GM19351 (cell line): ENCODE measurements around the gene DDX18.

Experiments used
- ATAC-seq: cut with Tn5 transposase; IDR thresholded peaks from one replicate; pipeline ENCODE4 v1.9.1; 2021; ENCODE audit warnings: mild to moderate bottlenecking, moderate library complexity; ENCODE audit not compliant: unreplicated experiment

Gene DDX18

DNA sequence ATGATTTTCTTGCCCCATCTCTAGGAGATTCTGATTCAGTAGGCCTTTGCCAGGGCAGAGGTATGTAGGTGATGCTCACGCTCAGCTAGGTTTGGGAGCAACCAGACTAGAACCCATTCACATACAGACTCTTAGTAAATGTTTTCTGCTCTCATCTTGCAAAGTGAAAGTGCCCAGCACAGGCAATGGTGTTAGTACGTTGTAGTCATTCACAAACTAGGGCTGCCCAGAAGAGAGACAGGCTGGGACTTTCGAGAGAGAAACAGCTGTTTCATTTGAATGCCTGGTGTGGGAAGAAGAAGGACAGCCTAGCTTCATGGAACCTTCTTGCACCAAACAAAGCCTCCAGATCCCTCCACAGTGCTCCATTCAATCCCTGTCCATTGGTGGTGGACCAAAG is 19.4 kb downstream of the DDX18 start:
- no peak for ATAC-seq

DNA sequence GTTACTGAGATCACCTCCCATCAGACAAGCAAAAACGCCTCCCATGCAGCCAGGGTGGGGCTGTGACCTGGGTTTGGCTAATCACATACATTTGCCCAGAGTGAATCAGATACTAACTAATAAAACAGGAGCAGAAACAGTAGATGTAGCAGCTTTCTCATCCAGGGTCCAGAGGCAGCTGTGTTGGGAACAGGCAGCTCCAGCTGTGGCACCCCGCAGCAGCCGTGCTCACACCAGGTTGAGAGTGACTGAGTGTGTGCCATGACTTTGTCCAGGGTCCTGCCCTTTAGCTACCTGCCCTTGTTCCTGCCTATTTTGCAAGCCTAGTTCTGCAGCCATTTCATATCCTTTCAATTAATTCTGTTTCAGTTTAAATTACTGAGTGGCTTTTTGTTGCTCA is 20.5 kb downstream of the DDX18 start:
- no peak for ATAC-seq

DNA sequence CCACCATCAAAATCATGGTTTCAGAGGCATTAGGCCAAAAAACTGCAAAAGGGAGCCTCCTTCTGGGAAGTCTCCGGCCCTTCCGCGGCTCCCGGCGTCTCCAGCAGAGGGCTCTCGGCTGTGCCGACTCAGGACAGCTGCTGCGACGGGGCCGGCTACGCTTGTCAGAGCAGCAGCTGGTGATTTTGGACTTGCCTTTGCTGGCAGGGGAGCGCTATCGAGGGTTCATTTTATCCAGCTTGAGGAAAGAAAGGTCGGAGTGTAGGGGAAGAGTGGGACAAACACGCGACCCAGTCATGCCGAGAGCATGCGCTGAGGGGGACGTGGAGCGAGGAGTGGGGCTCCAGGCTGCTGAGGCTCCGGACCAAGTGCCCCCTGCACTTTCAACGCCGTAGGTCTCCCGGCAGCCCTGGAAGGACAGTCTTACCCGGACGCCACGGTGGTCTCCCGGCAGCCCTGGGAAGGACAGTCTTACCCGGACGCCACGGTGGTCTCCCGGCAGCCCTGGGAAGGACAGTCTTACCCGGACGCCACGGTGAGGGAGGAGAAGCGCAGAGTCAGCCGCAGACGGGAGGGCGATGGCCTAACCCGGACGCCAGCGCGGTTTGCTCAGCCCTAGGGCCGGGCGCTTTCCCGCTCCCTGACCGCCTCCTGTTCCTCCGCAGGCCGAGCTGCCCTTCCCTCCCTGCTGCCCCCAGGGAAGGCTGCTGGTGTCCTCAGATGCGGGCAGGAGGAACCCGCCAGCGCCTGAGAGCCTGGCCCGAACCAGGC is 21.7 kb downstream of the DDX18 start:
- peak; percentile 79 for ATAC-seq

- no peak for ATAC-seq
These were observed 30.8 kb downstream of the DDX18 start for GRCh38 chr2:117845304-117845703.

- ATAC-seq, result no peak
These were observed 35.5 kb downstream of the DDX18 start for GRCh38 chr2:117850015-117850414.

GRCh38 chr2:117850461-117850860 is 36.0 kb downstream of the DDX18 start:
- ATAC-seq, result no peak

- ATAC-seq, result no peak
These were observed 37.5 kb downstream of the DDX18 start for GRCh38 chr2:117851969-117852368.

GRCh38 chr2:117853316-117853715 is 38.8 kb downstream of the DDX18 start:
- ATAC-seq, result no peak

DNA sequence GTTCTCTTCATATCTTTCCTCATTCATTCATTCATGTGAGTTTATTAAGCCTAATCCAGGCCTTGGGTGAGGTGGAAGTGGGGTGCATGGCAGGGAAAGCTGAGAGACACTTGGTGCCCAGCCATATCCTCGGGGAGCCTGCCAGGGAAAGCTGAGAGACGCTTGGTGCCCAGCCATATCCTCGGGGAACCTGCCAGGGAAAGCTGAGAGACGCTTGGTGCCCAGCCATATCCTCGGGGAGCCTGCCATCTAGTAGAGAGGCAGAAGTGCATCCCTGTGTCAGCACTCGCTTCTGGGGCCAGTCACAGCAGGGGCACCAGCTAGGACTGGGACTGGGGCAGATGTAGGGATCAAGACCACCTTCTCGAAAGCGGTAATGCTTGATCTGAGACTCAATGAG is 39.4 kb downstream of the DDX18 start:
- ATAC-seq, result no peak

- no peak for ATAC-seq
These were observed 40.1 kb downstream of the DDX18 start for GRCh38 chr2:117854610-117855009.

GRCh38 chr2:117855886-117856285 is 41.4 kb downstream of the DDX18 start:
- no peak for ATAC-seq

- no peak for ATAC-seq
These were observed 42.1 kb downstream of the DDX18 start for GRCh38 chr2:117856415-117857210.

DNA sequence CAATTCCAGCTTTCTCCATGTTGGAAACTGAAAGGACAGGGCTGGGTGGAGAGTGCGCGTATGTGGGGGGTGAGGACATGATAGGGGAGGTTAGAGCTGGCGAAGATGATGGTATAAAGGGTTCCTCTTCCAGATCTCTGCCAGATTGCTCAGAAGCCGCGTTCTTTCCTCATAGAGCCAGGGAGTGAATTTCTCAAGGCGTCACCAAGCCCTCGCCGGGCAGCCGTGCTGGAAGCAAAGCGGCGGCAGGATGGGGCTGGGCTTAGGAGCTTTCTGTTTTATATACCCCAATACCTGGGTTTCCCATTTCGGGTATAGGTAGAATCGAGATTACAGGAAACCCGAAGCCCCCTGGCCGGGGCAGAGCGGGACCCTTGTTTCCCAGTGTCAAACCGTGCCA is 43.8 kb downstream of the DDX18 start:
- no peak for ATAC-seq

DNA sequence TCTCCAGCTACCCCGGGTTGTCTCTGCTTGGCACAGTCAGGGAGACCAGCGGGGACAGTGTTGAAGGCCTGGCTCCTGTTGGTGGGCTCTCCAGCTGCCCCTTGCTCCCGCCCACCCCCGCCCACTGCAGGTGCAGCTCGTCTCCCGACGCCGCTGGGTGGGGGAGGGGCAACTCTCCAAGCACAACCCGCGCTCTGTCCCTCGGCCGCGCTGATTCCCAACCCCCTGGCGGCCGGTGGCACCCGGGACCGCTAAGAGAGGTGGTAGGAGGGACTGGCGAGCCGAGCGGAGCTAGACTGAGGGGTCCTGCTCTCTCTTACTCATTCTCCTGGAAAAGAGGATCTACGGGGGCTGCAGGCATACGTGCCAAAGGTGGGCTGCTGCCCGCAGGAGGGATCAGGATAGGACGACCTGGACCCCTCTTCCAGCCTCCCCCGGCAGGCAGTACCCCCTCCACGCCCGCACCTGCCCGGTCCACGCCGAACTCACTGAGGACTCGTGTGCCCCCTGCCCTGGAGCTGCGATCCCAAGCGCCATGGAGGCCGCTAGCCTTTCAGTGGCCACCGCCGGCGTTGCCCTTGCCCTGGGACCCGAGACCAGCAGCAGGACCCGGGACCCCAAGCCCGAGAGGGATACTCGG is 44.5 kb downstream of the DDX18 start:
- ATAC-seq, result no peak

DNA sequence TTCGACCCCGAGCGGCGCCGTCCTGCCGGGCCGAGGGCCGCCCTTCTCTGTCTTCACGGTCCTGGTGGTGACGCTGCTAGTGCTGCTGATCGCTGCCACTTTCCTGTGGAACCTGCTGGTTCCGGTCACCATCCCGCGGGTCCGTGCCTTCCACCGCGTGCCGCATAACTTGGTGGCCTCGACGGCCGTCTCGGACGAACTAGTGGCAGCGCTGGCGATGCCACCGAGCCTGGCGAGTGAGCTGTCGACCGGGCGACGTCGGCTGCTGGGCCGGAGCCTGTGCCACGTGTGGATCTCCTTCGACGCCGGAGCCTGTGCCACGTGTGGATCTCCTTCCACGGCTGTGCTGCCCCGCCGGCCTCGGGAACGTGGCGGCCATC is 45.0 kb downstream of the DDX18 start:
- ATAC-seq, result no peak

DNA sequence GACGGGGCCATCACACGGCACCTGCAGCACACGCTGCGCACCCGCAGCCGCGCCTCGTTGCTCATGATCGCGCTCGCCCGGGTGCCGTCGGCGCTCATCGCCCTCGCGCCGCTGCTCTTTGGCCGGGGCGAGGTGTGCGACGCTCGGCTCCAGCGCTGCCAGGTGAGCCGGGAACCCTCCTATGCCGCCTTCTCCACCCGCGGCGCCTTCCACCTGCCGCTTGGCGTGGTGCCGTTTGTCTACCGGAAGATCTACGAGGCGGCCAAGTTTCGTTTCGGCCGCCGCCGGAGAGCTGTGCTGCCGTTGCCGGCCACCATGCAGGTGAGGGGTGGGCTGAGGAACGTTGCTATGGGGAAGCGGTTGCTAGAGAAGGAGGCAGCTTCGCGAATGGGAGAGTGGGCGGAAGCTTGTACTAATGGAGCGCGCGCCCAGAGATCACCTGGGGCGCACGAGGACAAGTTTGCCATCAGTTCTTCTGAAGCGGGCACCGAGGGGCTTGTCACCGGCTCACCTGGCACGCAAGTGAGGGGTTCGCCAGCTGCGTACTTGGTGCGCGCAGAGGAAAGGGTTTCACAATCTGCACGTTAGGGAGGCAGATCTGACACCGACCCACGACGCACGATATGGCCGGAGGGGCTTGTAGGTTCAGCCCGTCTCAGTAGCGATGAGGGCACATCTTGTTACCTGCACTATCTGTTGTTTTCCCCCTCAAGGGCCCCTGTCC is 45.6 kb downstream of the DDX18 start:
- ATAC-seq, result no peak

- ATAC-seq, result no peak
These were observed 48.0 kb downstream of the DDX18 start for GRCh38 chr2:117862459-117862858.

DNA sequence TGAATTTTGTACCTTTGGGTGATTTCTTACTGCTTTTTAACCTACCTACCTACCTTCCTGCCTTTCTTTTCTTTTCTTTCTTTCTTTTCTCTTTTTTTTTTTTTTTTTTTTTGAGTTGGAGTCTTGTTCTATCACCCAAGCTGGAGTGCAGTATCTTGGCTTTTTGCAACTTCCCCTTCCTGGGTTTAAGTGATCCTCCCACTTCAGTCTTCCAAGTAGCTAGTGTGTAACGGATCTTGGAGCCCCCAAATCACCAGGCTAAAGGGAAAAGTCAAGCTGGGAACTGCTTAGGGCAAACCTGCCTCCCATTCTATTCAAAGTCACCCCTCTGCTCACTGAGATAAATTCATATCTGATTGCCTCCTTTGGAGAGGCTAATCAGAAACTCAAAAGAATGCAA is 61.3 kb downstream of the DDX18 start:
- ATAC-seq, result no peak

- no peak for ATAC-seq
These were observed 64.5 kb downstream of the DDX18 start for GRCh38 chr2:117879003-117879402.
